GM13977 (cell line): Measurements from ENCODE around the gene TMEM213.

Experiments used
- DNase-seq: peaks from one replicate; pipeline ENCODE4 v3.0.0; 2012; ENCODE audit warnings: low spot score
- CTCF ChIP-seq: IDR thresholded peaks from 2 replicates; pipeline ENCODE4 v1.5.1; 2012; ENCODE audit warnings: mild to moderate bottlenecking, control low read depth; ENCODE audit not compliant: insufficient read depth; ENCODE audit errors: extremely low read depth, missing control alignments
- in situ Hi-C: fragments of 300-500 bp; cut with MboI; formaldehyde crosslinking; loops from one replicate; pipeline ENCODE4 v1.12.0; 2022; ENCODE audit warnings: low sequenced_read_pairs, low pct_unique_long_range_greater_than_20kb, mixed read lengths, inconsistent platforms; ENCODE audit not compliant: unreplicated experiment

Gene TMEM213

GRCh38 chr7:138845711-138846110, 47.9 kb downstream of the TMEM213 start:
- no peak for DNase-seq
- in situ Hi-C loops: no loop called here

GRCh38 chr7:138848056-138848980, 50.5 kb downstream of the TMEM213 start:
- TF ChIP-seq CTCF: no peak
- in situ Hi-C loops: no loop called here

More at GRCh38 chr7:138845711-138846110, 47.9 kb downstream of the TMEM213 start:
- no peak for TF ChIP-seq CTCF

DNA sequence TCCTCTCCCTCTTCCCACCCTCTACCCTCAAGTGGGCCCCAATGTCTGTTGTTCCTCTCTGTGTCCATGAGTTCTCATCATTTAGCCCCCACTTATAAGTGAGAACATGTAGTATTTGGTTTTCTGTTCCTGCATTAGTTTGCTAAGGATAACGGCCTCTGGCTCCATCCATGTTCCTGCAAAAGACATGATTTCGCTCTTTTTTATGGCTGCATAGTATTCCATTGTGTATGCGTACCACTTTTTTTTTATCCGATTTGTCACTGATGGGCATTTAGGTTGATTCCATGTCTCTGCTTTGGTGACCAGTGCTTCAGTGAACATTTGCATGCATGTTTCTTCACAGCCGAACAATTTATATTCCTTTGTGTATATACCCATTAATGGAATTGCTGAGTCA, 51.9 kb downstream of the TMEM213 start:
- no peak for DNase-seq
- no peak for TF ChIP-seq CTCF
- in situ Hi-C loops: no loop called here

More at GRCh38 chr7:138848056-138848980, 50.5 kb downstream of the TMEM213 start:
- no peak for DNase-seq

GRCh38 chr7:138852469-138852868, 54.7 kb downstream of the TMEM213 start:
- in situ Hi-C loops: no loop called here
- no peak for DNase-seq
- TF ChIP-seq CTCF: no peak

DNA sequence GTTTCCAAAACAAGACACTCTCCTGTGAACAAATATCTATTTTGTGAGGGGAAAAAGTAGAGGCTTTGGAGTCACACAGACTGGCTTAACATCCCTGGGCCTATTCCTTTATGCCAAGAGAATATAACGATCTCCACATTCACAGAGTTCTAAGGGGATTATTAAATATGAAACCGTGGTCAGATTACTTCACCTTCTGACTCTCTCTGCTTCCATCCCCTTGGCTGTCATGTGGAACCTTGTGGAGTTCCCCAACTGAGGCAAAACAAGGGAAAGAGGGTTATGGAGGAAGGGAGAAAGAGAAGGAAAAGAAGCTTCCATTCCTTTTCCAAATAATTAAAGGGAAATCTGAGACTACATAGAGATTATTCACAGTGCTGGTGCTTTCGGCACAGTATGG, 55.7 kb downstream of the TMEM213 start:
- DNase-seq: no peak
- TF ChIP-seq CTCF: no peak
- in situ Hi-C loops: no loop called here

DNA sequence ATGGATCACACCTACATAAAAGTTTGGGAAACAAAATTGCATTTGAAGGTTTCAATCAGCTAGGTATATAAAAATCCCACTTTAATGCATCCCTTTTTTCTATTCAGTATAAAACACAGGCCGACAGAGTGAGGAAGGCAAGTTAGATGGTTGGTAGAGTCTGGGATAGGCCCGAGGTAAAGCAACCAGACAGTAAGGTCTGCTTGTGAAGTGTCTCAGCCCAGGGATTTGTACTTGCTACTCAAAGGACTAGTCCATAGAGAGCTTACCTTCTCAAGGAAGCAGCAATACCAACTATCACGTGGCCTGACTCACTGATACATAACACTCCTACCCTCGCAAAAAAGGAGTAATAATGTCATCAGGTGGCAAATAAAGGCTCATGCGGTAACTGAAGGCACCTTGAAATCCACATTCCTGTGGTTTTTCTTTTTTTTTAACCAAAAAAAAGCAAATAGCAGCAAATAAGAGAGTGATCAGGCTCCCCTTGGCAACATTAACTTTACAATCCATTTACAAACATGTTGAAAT, 56.4 kb downstream of the TMEM213 start:
- no peak for TF ChIP-seq CTCF
- DNase-seq: no peak
- in situ Hi-C loops: no loop called here
